Kidney (tissue), 14 donors: ENCODE results near the gene ABHD17B. TPM values are rescaled to one million over a fixed set of nuclear protein-coding genes. Genes with fewer than 3 reads are reported as not detected.

Experiments
- DNase-seq, 5 donors: peaks; one replicate each; pipeline ENCODE4 v3.0.0-alpha.2; 2013 to 2020
- FAIRE-seq: peaks from 2 replicates; lab custom pipeline; 2012; peaks lifted over from hg19 to GRCh38; lab: Jason Lieb, UNC
- H3K27ac ChIP-seq, 2 donors: one replicate each; pipeline ENCODE4 v1.7.0; 2013; ENCODE audit warnings: low read depth in 2 of 2, low read length in 2 of 2, inconsistent platforms in 1 of 2
- H3K27me3 ChIP-seq: one replicate; pipeline ENCODE4 v1.7.1; 2013; ENCODE audit warnings: low read length, inconsistent platforms; ENCODE audit not compliant: control insufficient read depth, insufficient read depth
- H3K36me3 ChIP-seq, 3 donors: one replicate each; pipeline versions ENCODE4 v1.7.0 to v1.7.1; 2013; ENCODE audit warnings: low read length in 3 of 3, control low read depth in 1 of 3, inconsistent platforms in 1 of 3; ENCODE audit not compliant: insufficient read depth in 3 of 3, control insufficient read depth in 2 of 3
- H3K4me1 ChIP-seq, 3 donors: one replicate each; pipeline versions ENCODE4 v1.7.0 to v1.7.1; 2013; ENCODE audit warnings: low read length in 3 of 3, inconsistent platforms in 1 of 3, low read depth in 1 of 3; ENCODE audit not compliant: control insufficient read depth in 2 of 3, insufficient read depth in 2 of 3
- H3K4me3 ChIP-seq, 3 donors: one replicate each; pipeline versions ENCODE4 v1.7.0 to v1.8.1; 2013; ENCODE audit warnings: low read length in 3 of 3, control low read depth in 1 of 3, inconsistent platforms in 1 of 3
- H3K9ac ChIP-seq, 3 donors: one replicate each; pipeline versions ENCODE4 v1.7.0 to v1.7.1; 2013; ENCODE audit warnings: low read length in 3 of 3, control low read depth in 1 of 3, inconsistent platforms in 1 of 3
- H3K9me3 ChIP-seq, 3 donors: one replicate each; pipeline versions ENCODE4 v1.7.0 to v1.7.1; 2013; ENCODE audit warnings: low read length in 3 of 3, control low read depth in 1 of 3, inconsistent platforms in 1 of 3; ENCODE audit not compliant: control insufficient read depth in 2 of 3, insufficient read depth in 1 of 3
- intact Hi-C: fragments of 100-400 bp; cut with DNase I; formaldehyde crosslinking; loops from one replicate; pipeline ENCODE4 v1.11.1; 2022
- polyA plus RNA-seq: library from polyadenylated mRNA; stranded (reverse); fragments of 350-450 nt; fragmentation: Illumina TruSeq; extraction: RNeasy Lipid Tissue Mini Kit (QIAGEN cat#74804); gene quantifications from one replicate; pipeline ENCODE4 v1.2.3, GENCODE V29; 2014; ENCODE audit warnings: low read depth, low replicate concordance; ENCODE audit not compliant: insufficient read depth
- total RNA-seq: library from RNA; stranded (reverse); fragmentation: NEBNext Ultra II Directional; extraction: Animal tissue kit (Norgen Biotek cat#: 25700); gene quantifications from one replicate; pipeline ENCODE4 v1.2.1, GENCODE V29; 2021
- TF ChIP-seq, protein P1 (sequence below): IDR thresholded peaks from 3 replicates; pipeline ENCODE4 v1.5.1; 2012; ENCODE audit warnings: mild to moderate bottlenecking, moderate library complexity, borderline replicate concordance; ENCODE audit not compliant: insufficient read depth; ENCODE audit errors: extremely low read depth
- donor health status: control.
- donor health status: control.
- donor health status: control.
- donor health status: control.
- donor health status: control.
- donor health status: DM: yes; HTN: yes; CAD: no.
- donor health status: Normal renal cell carcinoma (clear cell type).

Gene ABHD17B
- total and polyA plus RNA-seq, 2 donors from 2014 or later = 9.0 to 19.0 TPM

DNA sequence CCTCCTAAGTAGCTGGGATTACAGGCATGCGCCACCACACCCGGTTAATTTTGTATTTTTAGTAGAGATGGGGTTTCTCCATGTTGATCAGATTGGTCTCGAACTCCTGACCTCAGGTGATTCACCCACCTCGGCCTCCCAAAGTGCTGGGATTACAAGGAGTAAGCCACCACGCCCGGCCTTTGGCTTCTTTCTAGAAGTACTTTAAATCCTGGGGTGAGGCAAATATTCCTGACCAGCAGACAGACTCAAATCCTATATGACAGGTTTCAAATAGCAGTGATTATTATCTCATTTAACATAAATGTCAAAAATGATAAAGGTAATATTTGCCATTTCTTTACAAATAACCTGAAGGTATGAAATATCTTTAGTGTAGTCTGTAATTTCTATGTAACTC lies 35.6 kb downstream of the ABHD17B start:
- FAIRE-seq (no peak), DNase-seq (no peak)
- H3K9ac ChIP-seq = no peak overlapping the region
- no peaks in the 10 kb centered on the region for H3K27me3 ChIP-seq
- TF ChIP-seq, protein P1, sequence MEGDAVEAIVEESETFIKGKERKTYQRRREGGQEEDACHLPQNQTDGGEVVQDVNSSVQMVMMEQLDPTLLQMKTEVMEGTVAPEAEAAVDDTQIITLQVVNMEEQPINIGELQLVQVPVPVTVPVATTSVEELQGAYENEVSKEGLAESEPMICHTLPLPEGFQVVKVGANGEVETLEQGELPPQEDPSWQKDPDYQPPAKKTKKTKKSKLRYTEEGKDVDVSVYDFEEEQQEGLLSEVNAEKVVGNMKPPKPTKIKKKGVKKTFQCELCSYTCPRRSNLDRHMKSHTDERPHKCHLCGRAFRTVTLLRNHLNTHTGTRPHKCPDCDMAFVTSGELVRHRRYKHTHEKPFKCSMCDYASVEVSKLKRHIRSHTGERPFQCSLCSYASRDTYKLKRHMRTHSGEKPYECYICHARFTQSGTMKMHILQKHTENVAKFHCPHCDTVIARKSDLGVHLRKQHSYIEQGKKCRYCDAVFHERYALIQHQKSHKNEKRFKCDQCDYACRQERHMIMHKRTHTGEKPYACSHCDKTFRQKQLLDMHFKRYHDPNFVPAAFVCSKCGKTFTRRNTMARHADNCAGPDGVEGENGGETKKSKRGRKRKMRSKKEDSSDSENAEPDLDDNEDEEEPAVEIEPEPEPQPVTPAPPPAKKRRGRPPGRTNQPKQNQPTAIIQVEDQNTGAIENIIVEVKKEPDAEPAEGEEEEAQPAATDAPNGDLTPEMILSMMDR = no peak
- H3K27ac ChIP-seq = no peak overlapping the region
- H3K9me3 ChIP-seq = peaks cover 0 to 10% (median 4%) of the 10 kb centered on the region in 3 donors
- H3K4me3 ChIP-seq = no peak overlapping the region
- H3K4me1 ChIP-seq = no peaks in the 10 kb centered on the region
- H3K36me3 ChIP-seq = peaks cover 0 to 5% (median 0%) of the 10 kb centered on the region in 3 donors
- intact Hi-C loops = no loop called here

DNA sequence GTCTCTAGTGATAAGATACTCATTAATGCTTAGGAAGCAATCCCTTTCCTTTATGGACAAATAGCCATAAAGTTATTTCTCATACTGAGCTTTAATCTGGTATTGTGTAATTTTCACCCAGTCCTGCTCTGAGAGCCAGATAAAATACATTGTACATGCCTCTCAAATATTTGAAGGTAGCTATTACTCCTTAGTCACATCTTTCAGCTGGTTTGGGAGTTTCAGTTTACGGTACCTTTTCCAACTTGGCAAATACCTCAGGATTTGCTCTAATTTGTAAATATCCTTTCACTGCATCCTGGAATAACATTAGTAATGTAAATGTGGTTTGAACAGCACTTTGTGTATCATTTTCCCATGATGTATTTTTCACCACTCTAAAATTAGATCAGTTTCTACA lies 47.4 kb downstream of the ABHD17B start:
- intact Hi-C loops = no loop called here
- H3K4me1 ChIP-seq = peaks cover 0 to 1% (median 0%) of the 10 kb centered on the region in 3 donors
- H3K27ac ChIP-seq = no peak overlapping the region
- no peak for FAIRE-seq
- peaks cover 0 to 12% (median 3%) of the 10 kb centered on the region in 3 donors for H3K9me3 ChIP-seq
- no peak overlapping the region for H3K9ac ChIP-seq
- no peaks in the 10 kb centered on the region for H3K27me3 ChIP-seq
- TF ChIP-seq, protein P1 = no peak
- DNase-seq = no peak
- no peak overlapping the region for H3K4me3 ChIP-seq
- no peaks in the 10 kb centered on the region for H3K36me3 ChIP-seq

DNA sequence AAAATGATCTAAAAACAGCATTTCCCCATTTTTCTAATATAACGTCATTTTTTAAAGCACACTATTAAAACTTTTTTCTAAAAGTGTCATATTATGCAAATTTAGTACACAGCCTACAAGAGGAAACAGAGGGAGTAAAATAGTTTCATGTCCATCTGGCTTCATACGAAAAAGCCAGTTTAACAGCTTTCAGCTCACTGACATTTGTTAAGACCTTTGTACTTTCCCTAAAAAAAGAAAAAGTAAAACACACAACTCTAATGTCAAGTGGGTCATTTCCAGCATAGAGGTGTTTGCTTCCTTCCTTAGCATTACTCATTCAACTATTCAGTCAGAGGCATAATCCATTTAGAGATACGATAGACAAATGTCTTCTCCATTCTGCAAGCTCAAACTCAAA lies 49.4 kb downstream of the ABHD17B start:
- TF ChIP-seq, protein P1 = no peak

DNA sequence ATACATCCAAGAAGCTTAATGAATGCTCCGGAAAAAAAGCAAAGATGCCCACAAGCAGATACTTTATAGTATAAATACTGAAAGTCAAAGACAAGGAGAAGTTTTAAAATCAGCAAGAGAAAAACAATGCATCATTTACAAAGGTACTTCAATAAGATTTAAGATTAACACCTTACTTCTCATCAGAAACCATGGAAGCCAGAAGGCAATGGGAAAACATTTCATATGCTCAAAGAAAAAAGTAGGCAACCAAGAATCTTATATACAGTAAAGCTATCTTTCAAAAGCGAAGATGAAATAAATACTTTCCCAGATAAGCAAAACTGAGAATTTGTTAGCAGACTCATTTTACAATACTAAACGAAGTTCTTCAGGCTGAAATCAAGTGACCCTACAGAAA lies 51.1 kb downstream of the ABHD17B start:
- TF ChIP-seq, protein P1 = no peak
- no peak overlapping the region for H3K27ac ChIP-seq
- DNase-seq (no peak), FAIRE-seq (no peak)
- peaks cover 0 to 3% (median 0%) of the 10 kb centered on the region in 3 donors for H3K4me1 ChIP-seq
- H3K4me3 ChIP-seq = no peak overlapping the region
- H3K9ac ChIP-seq = no peak overlapping the region
- no peaks in the 10 kb centered on the region for H3K27me3 ChIP-seq
- H3K9me3 ChIP-seq = peaks cover 0 to 12% (median 3%) of the 10 kb centered on the region in 3 donors
- intact Hi-C loops = no loop called here
- H3K36me3 ChIP-seq = no peaks in the 10 kb centered on the region

More for the DNA sequence above, 49.4 kb downstream of the ABHD17B start:
- Histone ChIP-seq H3K36me3 (no peaks in the 10 kb centered on the region), H3K4me3 (no peak overlapping the region), H3K27ac (no peak overlapping the region), H3K27me3 (no peaks in the 10 kb centered on the region), H3K9ac (no peak overlapping the region), H3K9me3 (peaks cover 0 to 12% (median 3%) of the 10 kb centered on the region in 3 donors), H3K4me1 (peaks cover 0 to 3% (median 0%) of the 10 kb centered on the region in 3 donors)
- FAIRE-seq = no peak
- intact Hi-C loops = no loop called here
- no peak for DNase-seq
